Activated CD8-positive, alpha-beta memory T cell treated with anti-CD3 and anti-CD28 coated beads, Interleukin-2, amount 50 U/mL, for 48 hours (primary cell): ENCODE data around the gene VPS13D.
"Not testable (repeated sequence)": the region's sequence is repeated elsewhere in the genome, so short reads cannot be mapped to it uniquely, and the experiment has no call there.

Experiments used
- DNase-seq: peaks from one replicate; pipeline ENCODE4 v3.0.0-alpha.2; 2020

Gene VPS13D

GRCh38 chr1:12436817-12437599 is 207.2 kb downstream of the VPS13D start:
- DNase-seq: no peak

- no peak for DNase-seq
Measured at GRCh38 chr1:12437629-12438028, 207.8 kb downstream of the VPS13D start.

- no peak for DNase-seq
Measured at GRCh38 chr1:12438349-12438924, 208.6 kb downstream of the VPS13D start.

GRCh38 chr1:12439073-12439472 is 209.2 kb downstream of the VPS13D start:
- no peak for DNase-seq

GRCh38 chr1:12441414-12442105 is 211.7 kb downstream of the VPS13D start:
- DNase-seq: no peak

- no peak for DNase-seq
Measured at GRCh38 chr1:12442217-12442616, 212.4 kb downstream of the VPS13D start.

GRCh38 chr1:12443151-12443550 is 213.3 kb downstream of the VPS13D start:
- no peak for DNase-seq

GRCh38 chr1:12444329-12444841 is 214.6 kb downstream of the VPS13D start:
- no peak for DNase-seq

GRCh38 chr1:12445257-12445656 is 215.4 kb downstream of the VPS13D start:
- DNase-seq: no peak

- no peak for DNase-seq
Measured at GRCh38 chr1:12446593-12446992, 216.8 kb downstream of the VPS13D start.

GRCh38 chr1:12447307-12447706 is 217.5 kb downstream of the VPS13D start:
- DNase-seq: no peak

- no peak for DNase-seq
Measured at GRCh38 chr1:12447849-12448312, 218.1 kb downstream of the VPS13D start.

GRCh38 chr1:12448746-12449177 is 218.9 kb downstream of the VPS13D start:
- DNase-seq: no peak

GRCh38 chr1:12450090-12450755 is 220.4 kb downstream of the VPS13D start:
- no peak for DNase-seq

GRCh38 chr1:12450756-12451559 is 221.1 kb downstream of the VPS13D start:
- DNase-seq: no peak

- no peak for DNase-seq
Measured at GRCh38 chr1:12451560-12451900, 221.7 kb downstream of the VPS13D start.

- DNase-seq: no peak
Measured at GRCh38 chr1:12452262-12452661, 222.4 kb downstream of the VPS13D start.

GRCh38 chr1:12453400-12454343 is 223.8 kb downstream of the VPS13D start:
- DNase-seq: no peak

- no peak for DNase-seq
Measured at GRCh38 chr1:12454406-12455391, 224.9 kb downstream of the VPS13D start.

- not testable (repeated sequence) for DNase-seq
Measured at GRCh38 chr1:12456081-12456480, 226.3 kb downstream of the VPS13D start.
